CD4-positive, alpha-beta T cell treated with Interleukin-15 for 4 hours (primary cell): ENCODE measurements around the gene ATCAY.

ENCODE experiments used
- DNase-seq: peaks from one replicate; pipeline ENCODE4 v3.0.0-alpha.2; 2020; ENCODE audit warnings: low spot score

ATCAY gene

GRCh38 chr19:3880471-3881271, at the start of gene ATCAY:
Gene ATCAY, plus strand, starts transcription at chr19:3880685. Its CDS starts 5,083 bp downstream, at chr19:3885768.
- no peak for DNase-seq

GRCh38 chr19:3831601-3832000, 48.9 kb upstream of the ATCAY start:
- no peak for DNase-seq

GRCh38 chr19:3832001-3832400, 48.5 kb upstream of the ATCAY start:
- DNase-seq: no peak

- no peak for DNase-seq
These were observed 46.7 kb upstream of the ATCAY start for GRCh38 chr19:3833578-3834348.

GRCh38 chr19:3834349-3835054, 46.0 kb upstream of the ATCAY start:
- DNase-seq: no peak

GRCh38 chr19:3835055-3835435, 45.4 kb upstream of the ATCAY start:
- no peak for DNase-seq

- DNase-seq: peak; percentile 12
These were observed 43.6 kb upstream of the ATCAY start for GRCh38 chr19:3836887-3837286.

- no peak for DNase-seq
These were observed 43.2 kb upstream of the ATCAY start for GRCh38 chr19:3837332-3837731.

- DNase-seq: no peak
These were observed 42.6 kb upstream of the ATCAY start for GRCh38 chr19:3837922-3838321.

- DNase-seq: no peak
These were observed 41.8 kb upstream of the ATCAY start for GRCh38 chr19:3838661-3839060.

GRCh38 chr19:3839941-3840340, 40.5 kb upstream of the ATCAY start:
- DNase-seq: no peak

GRCh38 chr19:3840804-3841203, 39.7 kb upstream of the ATCAY start:
- DNase-seq: no peak

GRCh38 chr19:3842948-3843347, 37.5 kb upstream of the ATCAY start:
- no peak for DNase-seq

GRCh38 chr19:3844596-3844995, 35.9 kb upstream of the ATCAY start:
- no peak for DNase-seq

- DNase-seq: peak; percentile 45
These were observed 31.4 kb upstream of the ATCAY start for GRCh38 chr19:3849092-3849491.

- no peak for DNase-seq
These were observed 30.7 kb upstream of the ATCAY start for GRCh38 chr19:3849787-3850186.

- no peak for DNase-seq
These were observed 30.0 kb upstream of the ATCAY start for GRCh38 chr19:3850320-3850972.

GRCh38 chr19:3851254-3852176, 29.0 kb upstream of the ATCAY start:
- no peak for DNase-seq

GRCh38 chr19:3852177-3852511, 28.3 kb upstream of the ATCAY start:
- no peak for DNase-seq

- DNase-seq: peak; percentile 37
These were observed 27.8 kb upstream of the ATCAY start for GRCh38 chr19:3852614-3853254.

- no peak for DNase-seq
These were observed 25.2 kb upstream of the ATCAY start for GRCh38 chr19:3855320-3855719.
